NCI-H446 (cell line): Measurements from ENCODE around the gene PRDM16.

Source experiments
- DNase-seq, 2 experiments: peaks; one replicate each; lab custom pipeline; 2025; lab: John Stamatoyannopoulos, UW

PRDM16 gene

DNA sequence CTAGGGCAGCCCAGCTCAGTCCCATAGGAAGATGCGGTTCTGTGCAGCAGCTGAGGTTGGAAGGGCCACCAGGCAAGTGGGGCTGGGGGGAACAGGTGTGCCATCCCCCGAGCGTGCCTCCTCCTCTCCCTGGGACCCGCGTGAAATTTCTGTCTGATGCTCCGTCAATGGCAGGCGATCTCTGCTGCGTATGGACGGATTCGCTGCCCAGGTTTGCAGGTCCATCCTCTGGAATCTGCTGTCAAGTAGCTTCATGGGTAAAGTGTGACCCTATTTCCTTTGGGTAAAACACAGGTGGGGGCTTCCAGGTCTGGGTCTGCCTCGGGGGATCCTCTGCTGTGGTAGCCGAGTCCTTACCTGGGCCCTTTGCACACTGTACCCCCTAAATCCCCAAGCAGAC, 270.9 kb downstream of the PRDM16 start:
- DNase-seq = no peak

GRCh38 chr1:3340548-3341235, 271.7 kb downstream of the PRDM16 start:
- no peak for DNase-seq

DNA sequence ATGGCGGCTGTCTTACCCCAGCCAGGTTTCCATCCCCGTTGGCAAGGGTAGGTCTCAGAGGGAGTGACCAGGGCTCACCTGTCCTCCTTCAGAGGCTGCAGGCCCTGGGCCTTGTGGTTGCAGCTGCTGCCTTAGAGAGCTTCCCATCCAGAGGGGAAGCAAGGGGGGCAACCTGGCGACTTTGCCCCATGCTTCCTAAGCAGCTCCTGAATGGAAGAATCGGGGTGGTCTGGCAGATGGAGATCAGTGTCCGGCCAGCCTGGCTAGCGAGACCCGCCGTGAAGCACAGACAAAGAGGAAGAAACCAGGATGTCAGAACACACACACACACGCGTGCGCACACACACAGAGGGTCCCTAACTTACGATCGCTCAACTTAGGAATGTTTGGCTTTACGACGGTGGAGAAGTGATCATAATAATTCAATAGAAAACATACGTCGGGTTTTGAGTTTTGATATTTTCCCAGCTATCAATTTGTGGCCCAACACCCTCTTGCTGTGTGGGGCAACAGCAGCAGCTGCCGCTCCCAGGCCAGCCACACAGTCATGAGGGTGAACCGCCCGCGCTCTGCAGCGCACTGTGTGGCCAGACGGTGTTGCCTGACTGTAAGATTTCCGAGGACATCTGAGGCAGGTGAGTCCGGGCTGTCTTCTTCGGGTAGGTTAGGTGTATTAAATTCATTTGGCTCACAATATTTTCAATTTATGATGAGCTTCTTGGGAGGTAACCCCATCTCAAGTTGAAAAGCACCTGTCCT, 272.4 kb downstream of the PRDM16 start:
- no peak for DNase-seq

GRCh38 chr1:3342960-3343359, 274.0 kb downstream of the PRDM16 start:
- DNase-seq = no peak

GRCh38 chr1:3344395-3344794, 275.4 kb downstream of the PRDM16 start:
- DNase-seq = no peak

DNA sequence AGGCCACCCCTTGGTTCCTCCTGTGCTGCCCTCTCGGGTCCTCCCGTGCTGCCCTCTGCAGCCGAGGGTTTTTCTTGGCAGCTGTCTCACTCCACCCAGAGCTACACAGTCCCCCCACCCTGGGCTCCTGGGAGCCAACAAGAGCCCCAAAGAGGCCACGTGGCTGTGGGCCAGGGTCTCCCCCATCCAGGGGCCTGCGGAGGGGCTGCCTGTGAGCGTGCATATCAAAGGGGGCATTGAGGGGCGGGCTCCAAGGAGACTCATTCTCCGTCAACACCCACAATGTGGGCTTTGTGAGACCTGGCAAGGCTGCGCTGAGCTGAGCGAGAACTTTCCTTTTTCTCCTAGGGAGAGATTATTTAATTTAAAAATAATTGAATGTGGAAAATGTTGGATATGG, 276.8 kb downstream of the PRDM16 start:
- no peak for DNase-seq

DNA sequence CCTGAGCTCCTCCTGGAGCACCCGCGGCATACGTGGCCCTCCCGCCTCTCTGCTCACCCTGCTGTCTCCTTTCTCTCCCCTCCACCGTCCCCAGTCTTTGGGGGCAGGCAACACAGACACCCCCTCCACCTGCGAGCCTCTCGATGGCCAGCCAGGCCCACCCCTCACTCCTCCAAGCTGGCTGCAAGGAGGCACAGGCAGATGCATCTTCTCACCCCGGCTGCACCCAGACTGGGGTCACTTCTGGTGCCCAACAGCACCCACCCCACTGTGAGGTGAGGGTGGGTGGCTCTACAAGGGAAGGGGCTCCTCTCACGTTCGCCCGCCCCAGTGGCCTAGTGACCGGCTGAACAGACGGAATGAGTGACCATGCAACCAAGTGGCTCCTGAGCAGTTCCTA, 277.5 kb downstream of the PRDM16 start:
- no peak for DNase-seq

GRCh38 chr1:3347257-3348020, 278.4 kb downstream of the PRDM16 start:
- no peak for DNase-seq

DNA sequence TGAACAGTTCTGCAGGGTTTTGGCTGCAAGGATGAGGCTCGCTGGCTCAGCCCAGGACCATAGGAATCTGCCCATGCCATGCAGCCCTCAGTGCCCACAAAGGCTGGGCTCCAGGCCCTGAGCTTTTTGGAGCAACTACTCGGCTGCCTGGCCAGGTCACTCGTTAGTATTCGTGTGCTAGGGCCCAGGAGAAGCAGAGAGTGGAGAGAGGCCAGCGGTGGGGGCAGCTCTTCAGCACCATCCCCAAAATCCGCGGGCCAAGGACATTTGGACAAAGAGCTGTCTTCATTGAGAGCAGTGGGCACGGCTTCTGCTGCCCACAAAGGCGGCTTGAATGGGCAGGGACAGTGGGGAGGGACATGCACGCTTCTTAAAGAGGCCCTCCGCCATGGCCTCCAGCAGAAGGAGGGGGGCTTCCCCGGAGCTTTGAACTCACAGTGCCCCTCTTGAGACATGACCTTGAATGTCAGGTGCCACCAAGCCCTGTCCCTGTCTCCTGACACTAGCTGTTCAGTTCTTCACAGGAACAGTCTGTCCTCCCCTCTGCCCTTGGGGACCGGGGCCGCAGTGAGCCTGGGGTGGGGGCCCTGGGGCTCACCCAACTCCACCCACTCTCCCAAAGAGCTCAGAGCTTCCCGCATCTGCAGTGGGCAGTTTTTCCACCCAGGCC, 279.3 kb downstream of the PRDM16 start:
- no peak for DNase-seq

DNA sequence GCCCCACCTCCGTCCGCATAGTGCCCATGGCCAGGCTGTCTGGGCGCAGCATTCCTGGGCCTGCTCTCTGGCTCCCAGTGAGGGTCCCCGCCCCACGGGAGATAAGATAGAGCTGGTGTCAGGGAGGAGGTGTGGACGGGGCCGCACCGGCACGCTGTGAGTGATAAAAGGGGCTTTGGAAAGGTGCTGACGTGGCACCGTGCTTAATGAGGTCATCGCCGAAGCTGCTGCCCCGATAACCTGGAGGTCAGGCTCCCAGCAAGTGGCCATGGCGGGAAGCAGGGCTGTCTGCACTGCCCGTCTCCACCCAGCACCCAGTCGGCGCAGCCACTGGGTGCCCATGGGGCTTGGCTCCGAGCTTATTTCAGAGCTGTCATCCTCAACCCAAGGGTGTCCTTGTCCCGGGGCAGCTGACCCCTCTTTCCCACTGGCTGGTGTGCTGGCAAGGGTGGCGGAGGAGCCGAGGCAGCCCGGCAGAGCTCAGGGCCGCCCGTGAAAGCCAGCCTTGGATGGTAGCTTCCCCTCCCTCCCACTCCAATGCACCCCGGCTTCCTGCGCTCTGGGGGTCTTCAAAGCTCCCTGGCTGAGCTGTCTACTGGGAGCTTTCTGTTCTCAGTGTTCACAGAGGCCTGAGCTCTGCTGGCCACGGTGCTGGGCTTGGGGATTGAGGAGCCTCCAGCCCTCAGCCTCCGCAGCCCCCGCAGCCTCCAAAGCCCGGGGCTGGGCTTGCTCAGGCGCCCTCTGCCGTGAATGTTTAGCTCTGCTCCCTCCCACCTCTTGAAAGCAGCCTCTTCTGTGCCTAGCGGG, 280.4 kb downstream of the PRDM16 start:
- no peak for DNase-seq

GRCh38 chr1:3349968-3350299, 280.9 kb downstream of the PRDM16 start:
- DNase-seq = no peak

GRCh38 chr1:3350506-3351261, 281.7 kb downstream of the PRDM16 start:
- DNase-seq = peak in 1 of 2 experiments; percentile 5

DNA sequence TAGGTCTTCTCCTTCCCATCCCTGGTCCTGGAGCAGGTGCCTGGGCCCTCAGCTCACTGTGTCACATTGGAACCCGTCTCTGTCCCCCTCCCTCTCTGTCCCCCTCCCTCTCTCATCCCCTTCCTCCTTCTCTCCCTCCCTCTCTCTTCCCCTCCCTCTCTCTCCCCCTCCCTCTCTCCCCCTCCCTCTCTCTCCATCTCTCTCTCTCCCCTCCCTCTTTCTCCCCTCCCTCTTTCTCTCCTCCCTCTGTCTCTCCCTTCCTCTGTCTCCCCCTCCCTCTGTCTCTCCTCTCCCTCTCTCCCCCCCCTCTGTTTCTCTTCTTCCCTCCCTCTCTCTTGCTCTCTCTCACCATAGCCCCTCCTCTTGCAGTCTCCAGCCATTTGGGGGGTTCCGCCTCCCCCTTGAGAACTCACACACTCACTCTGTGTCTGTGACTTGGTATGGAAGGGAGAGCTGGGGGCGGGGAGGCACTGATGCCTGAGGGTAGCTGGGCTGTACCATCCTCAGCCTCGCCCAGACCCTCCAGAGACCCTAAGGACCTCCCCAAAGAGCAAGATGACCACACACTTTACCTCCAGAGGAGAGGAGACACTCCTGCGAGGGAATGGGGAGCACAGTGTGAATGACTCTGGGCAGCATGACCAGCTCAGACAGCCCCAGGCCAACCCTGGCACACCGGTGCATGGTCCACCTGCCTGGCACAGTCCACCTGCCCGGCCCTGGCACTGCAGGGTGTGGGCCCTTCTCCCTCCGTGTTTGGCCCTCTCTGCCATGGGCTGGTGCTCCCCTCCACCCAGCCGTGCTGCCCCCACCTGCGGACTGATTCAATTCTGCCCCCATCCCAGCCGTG, 282.7 kb downstream of the PRDM16 start:
- DNase-seq = no peak

DNA sequence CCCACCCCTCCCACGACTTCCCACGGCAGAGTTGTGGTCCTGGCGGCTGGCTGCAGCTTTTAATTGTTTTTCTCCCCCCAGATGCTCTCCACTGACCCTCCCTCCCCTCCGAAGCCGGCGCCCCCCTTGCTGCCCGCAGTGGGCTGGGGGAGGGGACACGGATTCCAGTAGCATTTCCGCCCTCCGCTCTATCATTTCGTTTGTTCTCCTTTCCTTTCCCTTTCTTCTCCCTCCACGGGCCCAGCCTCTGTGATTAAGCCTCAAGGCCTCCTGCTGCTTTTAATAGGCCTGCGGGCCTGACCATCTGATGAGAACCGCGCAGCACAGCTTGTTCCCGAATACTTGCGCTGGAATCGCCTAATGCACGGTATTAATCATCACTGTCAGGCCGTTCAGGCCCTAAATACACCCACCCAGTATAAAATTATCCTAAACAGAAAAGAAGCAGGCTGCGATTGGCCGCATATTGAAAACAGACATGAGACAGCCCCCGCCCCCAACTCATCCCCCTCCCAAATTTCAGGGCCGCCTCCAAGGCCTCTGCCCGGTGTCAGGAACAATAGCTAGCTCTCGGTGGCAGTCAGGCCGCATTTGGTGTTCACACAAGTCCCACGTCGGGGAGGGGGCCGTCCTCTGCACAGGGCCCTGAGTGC, 283.4 kb downstream of the PRDM16 start:
- no peak for DNase-seq

GRCh38 chr1:3352952-3353331, 283.9 kb downstream of the PRDM16 start:
- DNase-seq = no peak

DNA sequence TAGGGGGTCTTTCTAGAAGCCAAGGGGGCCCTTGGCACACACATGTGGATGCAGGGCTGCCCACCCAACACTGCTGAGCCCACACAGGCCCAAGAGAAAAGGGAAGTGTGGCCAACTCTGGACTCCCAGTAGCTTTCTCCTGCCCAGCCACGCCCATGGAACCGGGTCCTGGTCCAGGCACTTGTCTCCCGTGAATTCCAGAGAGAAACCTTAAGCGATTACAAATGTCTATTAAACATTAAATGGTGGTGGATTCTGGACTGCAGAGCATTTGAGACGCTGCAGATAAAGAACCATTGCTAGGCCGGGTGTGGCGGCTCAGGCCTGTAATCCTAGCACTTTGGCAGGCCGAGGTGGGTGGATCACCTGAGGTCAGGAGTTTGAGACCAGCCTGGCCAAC, 284.9 kb downstream of the PRDM16 start:
- DNase-seq = no peak

GRCh38 chr1:3355089-3355488, 286.1 kb downstream of the PRDM16 start:
- no peak for DNase-seq

DNA sequence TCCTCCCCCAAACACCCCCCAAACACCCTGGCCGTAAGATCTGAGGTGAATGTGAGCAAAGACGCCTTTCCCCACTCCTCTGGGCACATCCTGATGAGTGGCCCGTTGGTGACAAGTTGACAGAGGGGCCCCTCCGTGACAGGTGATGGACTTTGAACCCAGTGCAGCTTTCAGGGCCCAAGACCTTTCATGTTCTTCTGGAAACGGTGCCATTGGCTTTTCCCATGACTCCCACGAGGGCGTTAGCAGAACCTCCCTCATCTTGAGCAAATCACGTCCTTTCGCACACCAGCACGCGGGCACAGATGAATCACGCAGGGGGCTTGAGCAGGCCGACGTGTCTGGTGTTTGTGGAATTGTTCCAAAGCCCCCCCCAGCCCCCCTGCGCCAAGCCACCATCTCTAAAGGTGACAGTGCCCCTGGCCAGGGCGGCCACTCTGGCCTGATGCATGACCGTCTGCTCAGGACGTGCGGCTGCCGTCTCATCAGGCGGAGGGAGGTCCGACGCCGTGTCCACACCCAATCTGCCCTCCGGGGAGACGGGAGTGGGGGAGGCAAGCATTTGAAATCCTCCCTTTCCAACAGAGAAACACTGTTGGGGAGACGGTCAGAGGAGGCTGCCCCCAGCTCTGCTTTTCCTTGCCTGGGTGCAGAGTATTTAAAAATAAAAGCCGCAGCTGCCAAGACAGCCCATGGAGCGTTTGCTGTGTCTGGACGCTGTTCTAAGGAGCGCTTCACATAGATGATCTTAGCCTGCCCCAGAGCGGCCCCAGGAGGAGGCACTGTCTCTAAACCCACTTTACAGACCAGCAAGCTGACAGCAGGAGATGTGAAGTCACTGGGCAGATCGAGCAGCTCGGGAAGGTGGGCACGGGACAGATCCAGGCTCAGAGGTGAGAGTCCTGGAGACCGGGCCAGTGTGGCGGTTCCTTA, 287.2 kb downstream of the PRDM16 start:
- no peak for DNase-seq
